ENCODE data around the gene BCAN.

- no peak for TF ChIP-seq POLR2AphosphoS5 (IDR thresholded peaks at IDR 0.05; ENCODE audit: low read depth)
- TF ChIP-seq, protein P1, sequence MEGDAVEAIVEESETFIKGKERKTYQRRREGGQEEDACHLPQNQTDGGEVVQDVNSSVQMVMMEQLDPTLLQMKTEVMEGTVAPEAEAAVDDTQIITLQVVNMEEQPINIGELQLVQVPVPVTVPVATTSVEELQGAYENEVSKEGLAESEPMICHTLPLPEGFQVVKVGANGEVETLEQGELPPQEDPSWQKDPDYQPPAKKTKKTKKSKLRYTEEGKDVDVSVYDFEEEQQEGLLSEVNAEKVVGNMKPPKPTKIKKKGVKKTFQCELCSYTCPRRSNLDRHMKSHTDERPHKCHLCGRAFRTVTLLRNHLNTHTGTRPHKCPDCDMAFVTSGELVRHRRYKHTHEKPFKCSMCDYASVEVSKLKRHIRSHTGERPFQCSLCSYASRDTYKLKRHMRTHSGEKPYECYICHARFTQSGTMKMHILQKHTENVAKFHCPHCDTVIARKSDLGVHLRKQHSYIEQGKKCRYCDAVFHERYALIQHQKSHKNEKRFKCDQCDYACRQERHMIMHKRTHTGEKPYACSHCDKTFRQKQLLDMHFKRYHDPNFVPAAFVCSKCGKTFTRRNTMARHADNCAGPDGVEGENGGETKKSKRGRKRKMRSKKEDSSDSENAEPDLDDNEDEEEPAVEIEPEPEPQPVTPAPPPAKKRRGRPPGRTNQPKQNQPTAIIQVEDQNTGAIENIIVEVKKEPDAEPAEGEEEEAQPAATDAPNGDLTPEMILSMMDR (conservative IDR thresholded peaks at IDR 0.05; ENCODE audit: low read depth in 2 of 2) = peak; percentile 46 to 60
- no peak for TF ChIP-seq CREB1 (CRISPR knock-in tag; IDR thresholded peaks at IDR 0.05; ENCODE audit: low read depth)
- TF ChIP-seq JUNB (IDR thresholded peaks at IDR 0.05; ENCODE audit: unreplicated experiment) = no peak
- no peak for TF ChIP-seq EZH2 (IDR thresholded peaks at IDR 0.05; ENCODE audit: low read depth, unreplicated experiment)
- no peak for TF ChIP-seq REST (IDR thresholded peaks at IDR 0.05; ENCODE audit: unreplicated experiment)
- no peak for TF ChIP-seq ZNF114 (CRISPR knock-in tag; IDR thresholded peaks at IDR 0.05)
- TF ChIP-seq EZH2phosphoT487 (IDR thresholded peaks at IDR 0.05; ENCODE audit: unreplicated experiment) = no peak
- TF ChIP-seq ETS1 (IDR thresholded peaks at IDR 0.05) = no peak
These were observed 42.4 kb downstream of the BCAN start for GRCh38 chr1:156684227-156684782.

Data from GM23338 (cell line).